SK-N-MC (cell line): ENCODE results near the gene RGS16.

Experiments
- EZH2 ChIP-seq: fragments of 200-600 bp; sonication (generic); IDR thresholded peaks from one replicate; pipeline ENCODE4 v1.6.1; 2017; ENCODE audit warnings: antibody characterized with exemption
- FOXP2 ChIP-seq: optimal IDR thresholded peaks from 2 replicates; pipeline ENCODE3; 2011; ENCODE audit warnings: mild to moderate bottlenecking, moderate library complexity; ENCODE audit not compliant: insufficient read depth; ENCODE audit errors: extremely low read length, control extremely low read depth
- POLR2AphosphoS5 ChIP-seq: IDR thresholded peaks from 2 replicates; pipeline ENCODE4 v1.6.1; 2012; ENCODE audit warnings: mild to moderate bottlenecking, low read depth, low read length, borderline replicate concordance

GRCh38 chr1:182602935-182603645 lies 1.1 kb downstream of the RGS16 start:
- TF ChIP-seq POLR2AphosphoS5: no peak
- TF ChIP-seq EZH2: no peak
- no peak for TF ChIP-seq FOXP2
